Endodermal cell (in vitro differentiated cells): ENCODE measurements around the gene MICAL3. TPM values are rescaled to one million over a fixed set of nuclear protein-coding genes. Genes with fewer than 3 reads are reported as not detected.

ENCODE experiments used
- DNase-seq: peaks from one replicate; pipeline ENCODE4 v3.0.0-alpha.2; 2017
- H3K27ac ChIP-seq: 2 replicates; pipeline ENCODE4 v1.5.1; 2013; ENCODE audit warnings: mild to moderate bottlenecking, low read depth, low read length, moderate library complexity
- H3K27me3 ChIP-seq: 2 replicates; pipeline ENCODE4 v1.6.1; 2013; ENCODE audit warnings: mild to moderate bottlenecking, low read length, moderate library complexity; ENCODE audit not compliant: insufficient read depth, control insufficient read depth, poor library complexity, severe bottlenecking
- H3K36me3 ChIP-seq: 2 replicates; pipeline ENCODE4 v1.7.0; 2013; ENCODE audit warnings: mild to moderate bottlenecking, low read length, moderate library complexity; ENCODE audit not compliant: control insufficient read depth, insufficient read depth
- H3K4me1 ChIP-seq: one replicate; pipeline ENCODE4 v1.7.0; 2013; ENCODE audit warnings: low read length; ENCODE audit not compliant: control insufficient read depth, insufficient read depth
- H3K4me3 ChIP-seq: 2 replicates; pipeline ENCODE4 v1.5.1; 2013; ENCODE audit warnings: mild to moderate bottlenecking, low read length, moderate library complexity
- H3K9ac ChIP-seq: 2 replicates; pipeline ENCODE4 v1.6.1; 2013; ENCODE audit warnings: mild to moderate bottlenecking, low read length, moderate library complexity; ENCODE audit not compliant: poor library complexity, severe bottlenecking; ENCODE audit errors: extremely low read depth
- H3K9me3 ChIP-seq: 2 replicates; pipeline ENCODE4 v1.6.1; 2013; ENCODE audit warnings: mild to moderate bottlenecking, low read length, moderate library complexity; ENCODE audit not compliant: control insufficient read depth
- H3K27ac Mint-ChIP-seq: 2 replicates; pipeline ENCODE4 v1.8.0; 2020; ENCODE audit warnings: mixed read lengths
- H3K27me3 Mint-ChIP-seq: 2 replicates; pipeline ENCODE4 v1.8.0; 2021; ENCODE audit warnings: mild to moderate bottlenecking, mixed read lengths; ENCODE audit not compliant: insufficient read depth
- H3K36me3 Mint-ChIP-seq: 2 replicates; pipeline ENCODE4 v1.8.0; 2020; ENCODE audit warnings: low read depth, mixed read lengths
- H3K4me1 Mint-ChIP-seq: 2 replicates; pipeline ENCODE4 v1.8.0; 2020; ENCODE audit warnings: mixed read lengths
- H3K4me3 Mint-ChIP-seq: 2 replicates; pipeline ENCODE4 v1.8.0; 2020; ENCODE audit warnings: mild to moderate bottlenecking, moderate library complexity, mixed read lengths
- H3K9me3 Mint-ChIP-seq: 2 replicates; pipeline ENCODE4 v1.8.0; 2020; ENCODE audit warnings: mild to moderate bottlenecking, mixed read lengths
- WGBS, 2 experiments: methylation state at CpG; one replicate each; pipeline versions ENCODE4 v1.1.5 to v1.1.7; 2013; ENCODE audit warnings: missing lambda C conversion rate in 2 of 2, mixed read lengths in 1 of 2; ENCODE audit not compliant: insufficient coverage in 1 of 2, insufficient read length in 1 of 2; 5-methylcytosine and 5-hydroxymethylcytosine counted together
- total RNA-seq, 2 donors: library from RNA; stranded (reverse); fragmentation: NEBNext Ultra II Directional in 1 of 2; extraction: Animal tissue kit (Norgen Biotek cat#: 25700) in 1 of 2; gene quantifications; 2 replicates in 1 of 2; 3 replicates in 1 of 2; pipeline ENCODE4 v1.2.1, GENCODE V29; 2021
- TF ChIP-seq, protein P1 (sequence below): fragments of 200-600 bp; sonication (generic); conservative IDR thresholded peaks from 2 replicates; pipeline ENCODE4 v1.5.0; 2021; ENCODE audit warnings: antibody characterized with exemption, mild to moderate bottlenecking

Gene MICAL3
- total RNA-seq, 2 donors from 2014 or later, result 42.8 to 48.1 TPM

DNA sequence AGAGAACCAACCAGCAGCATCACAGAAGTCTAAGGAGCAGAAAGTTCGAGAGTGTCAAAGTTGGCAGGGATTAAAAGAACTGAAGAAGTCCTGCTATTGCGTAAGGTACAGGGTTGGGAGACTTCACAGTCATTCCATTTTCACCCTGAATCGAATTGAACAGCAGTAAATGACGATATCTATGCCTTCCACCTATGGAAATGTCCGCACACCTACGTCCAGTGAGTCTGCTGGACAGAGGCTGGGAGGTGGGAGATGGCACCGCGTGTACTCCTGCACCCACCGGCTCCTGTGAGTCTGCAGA, 116.7 kb downstream of the MICAL3 start:
- WGBS, 2 experiments, result 94 to 97% methylated on average over 9 of the region's 9 CpGs
- H3K4me3 Mint-ChIP-seq, result no peak overlapping the region
- H3K27ac Mint-ChIP-seq, result no peak overlapping the region
- no peaks in the 10 kb centered on the region for H3K9me3 Mint-ChIP-seq
- H3K4me3 ChIP-seq, result no peak overlapping the region
- no peak for DNase-seq
- H3K4me1 ChIP-seq, result peaks cover 11% of the 10 kb centered on the region
- H3K27me3 ChIP-seq, result no peaks in the 10 kb centered on the region
- no peaks in the 10 kb centered on the region for H3K27me3 Mint-ChIP-seq
- H3K9me3 ChIP-seq, result no peaks in the 10 kb centered on the region
- H3K36me3 Mint-ChIP-seq, result peaks cover 7% of the 10 kb centered on the region
- H3K36me3 ChIP-seq, result peaks cover 26% of the 10 kb centered on the region
- no peak overlapping the region for H3K27ac ChIP-seq
- H3K9ac ChIP-seq, result no peak overlapping the region
- TF ChIP-seq, protein P1, sequence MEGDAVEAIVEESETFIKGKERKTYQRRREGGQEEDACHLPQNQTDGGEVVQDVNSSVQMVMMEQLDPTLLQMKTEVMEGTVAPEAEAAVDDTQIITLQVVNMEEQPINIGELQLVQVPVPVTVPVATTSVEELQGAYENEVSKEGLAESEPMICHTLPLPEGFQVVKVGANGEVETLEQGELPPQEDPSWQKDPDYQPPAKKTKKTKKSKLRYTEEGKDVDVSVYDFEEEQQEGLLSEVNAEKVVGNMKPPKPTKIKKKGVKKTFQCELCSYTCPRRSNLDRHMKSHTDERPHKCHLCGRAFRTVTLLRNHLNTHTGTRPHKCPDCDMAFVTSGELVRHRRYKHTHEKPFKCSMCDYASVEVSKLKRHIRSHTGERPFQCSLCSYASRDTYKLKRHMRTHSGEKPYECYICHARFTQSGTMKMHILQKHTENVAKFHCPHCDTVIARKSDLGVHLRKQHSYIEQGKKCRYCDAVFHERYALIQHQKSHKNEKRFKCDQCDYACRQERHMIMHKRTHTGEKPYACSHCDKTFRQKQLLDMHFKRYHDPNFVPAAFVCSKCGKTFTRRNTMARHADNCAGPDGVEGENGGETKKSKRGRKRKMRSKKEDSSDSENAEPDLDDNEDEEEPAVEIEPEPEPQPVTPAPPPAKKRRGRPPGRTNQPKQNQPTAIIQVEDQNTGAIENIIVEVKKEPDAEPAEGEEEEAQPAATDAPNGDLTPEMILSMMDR, result no peak
- H3K4me1 Mint-ChIP-seq, result peaks cover 15% of the 10 kb centered on the region

DNA sequence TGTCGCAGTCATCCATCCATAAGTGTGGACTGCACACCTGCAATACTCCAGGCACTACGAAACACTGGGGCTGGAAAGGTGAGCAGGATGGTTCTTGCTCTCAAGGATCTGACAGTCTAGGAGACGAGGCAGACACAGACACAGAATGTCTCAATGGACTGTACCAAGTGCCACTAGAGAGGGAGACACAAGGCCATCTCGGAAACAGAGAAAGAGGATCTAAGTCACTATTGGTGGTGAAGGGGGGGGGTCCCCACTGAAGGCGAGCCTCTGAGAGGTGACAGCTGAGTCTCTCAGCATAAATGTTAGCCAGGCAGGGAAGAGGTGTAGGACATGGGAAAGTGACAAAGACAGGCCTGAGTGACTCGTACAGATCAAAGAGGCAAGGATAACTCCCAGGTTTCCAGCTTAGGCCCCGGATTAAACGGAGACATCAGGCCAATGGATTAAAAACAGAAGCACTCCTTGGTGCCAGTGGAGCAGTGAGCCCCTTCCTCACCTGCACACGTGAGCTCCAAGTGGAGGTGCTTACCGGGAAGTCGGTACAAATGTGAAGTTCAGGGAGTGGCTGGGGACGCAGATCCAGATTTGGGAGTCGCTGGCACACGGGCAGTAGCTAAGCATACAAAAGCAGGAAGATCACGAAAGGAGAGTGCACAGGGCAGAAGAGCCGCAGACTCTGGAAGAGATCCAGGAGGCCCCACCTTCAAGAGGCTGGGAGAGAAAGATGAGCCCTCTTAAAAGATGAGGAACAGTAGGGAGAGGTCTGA, 117.2 kb downstream of the MICAL3 start:
- no peak overlapping the region for H3K4me3 Mint-ChIP-seq
- no peak overlapping the region for H3K27ac Mint-ChIP-seq
- TF ChIP-seq, protein P1, result no peak
- Histone ChIP-seq H3K9ac (no peak overlapping the region), H3K27me3 (no peaks in the 10 kb centered on the region), H3K36me3 (peaks cover 26% of the 10 kb centered on the region), H3K9me3 (no peaks in the 10 kb centered on the region), H3K27ac (no peak overlapping the region), H3K4me3 (no peak overlapping the region), H3K4me1 (peaks cover 11% of the 10 kb centered on the region)
- peaks cover 15% of the 10 kb centered on the region for H3K4me1 Mint-ChIP-seq
- no peak for DNase-seq
- WGBS, 2 experiments, result 92 to 95% methylated on average over 16 of the region's 16 CpGs
- H3K36me3 Mint-ChIP-seq, result peaks cover 9% of the 10 kb centered on the region
- H3K9me3 Mint-ChIP-seq, result no peaks in the 10 kb centered on the region
- H3K27me3 Mint-ChIP-seq, result no peaks in the 10 kb centered on the region

DNA sequence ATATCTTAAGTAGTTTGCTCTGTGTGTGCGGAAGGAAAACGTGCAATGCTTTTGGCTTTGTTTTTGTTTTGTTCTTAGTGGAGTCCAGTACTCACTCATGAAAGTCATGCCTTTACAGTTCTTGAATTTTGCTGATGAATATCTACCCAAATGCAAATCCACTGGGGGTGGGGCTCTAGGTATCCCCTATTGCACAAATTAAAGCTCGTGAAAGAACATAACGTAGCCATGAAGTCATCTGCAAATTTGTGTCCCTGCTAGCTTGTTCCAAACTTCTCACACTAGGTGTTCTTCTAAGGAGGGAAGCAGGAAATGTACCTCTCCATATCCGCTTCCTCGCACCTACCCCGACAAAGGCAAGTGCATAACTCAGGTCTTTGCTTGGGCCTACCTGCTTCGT, 118.9 kb downstream of the MICAL3 start:
- Mint-ChIP-seq H3K27ac (no peak overlapping the region), H3K4me3 (no peak overlapping the region), H3K9me3 (no peaks in the 10 kb centered on the region), H3K4me1 (peaks cover 6% of the 10 kb centered on the region), H3K36me3 (peaks cover 17% of the 10 kb centered on the region), H3K27me3 (no peaks in the 10 kb centered on the region)
- Histone ChIP-seq H3K4me1 (peaks cover 4% of the 10 kb centered on the region), H3K4me3 (no peak overlapping the region), H3K9me3 (no peaks in the 10 kb centered on the region), H3K36me3 (peaks cover 26% of the 10 kb centered on the region), H3K9ac (no peak overlapping the region), H3K27me3 (no peaks in the 10 kb centered on the region), H3K27ac (no peak overlapping the region)
- DNase-seq, result no peak
- 93 to 96% methylated on average over 6 to 8 of the region's 8 CpGs for WGBS, 2 experiments
- TF ChIP-seq, protein P1, result no peak
